Smooth muscle cell (in vitro differentiated cells): ENCODE results near the gene F7. TPM values are rescaled to one million over a fixed set of nuclear protein-coding genes. Genes with fewer than 3 reads are reported as not detected.

Source experiments
- DNase-seq: peaks from one replicate; lab custom pipeline; 2025; ENCODE audit not compliant: unreplicated experiment; lab: John Stamatoyannopoulos, UW
- H2AFZ ChIP-seq: fragments of 200-600 bp; sonication (generic); 2 replicates; pipeline ENCODE4 v1.6.0; 2016; ENCODE audit warnings: antibody characterized with exemption, low read depth, mild to moderate bottlenecking
- H3F3A ChIP-seq: fragments of 200-600 bp; sonication (generic); 2 replicates; pipeline ENCODE4 v1.6.0; 2017; ENCODE audit warnings: antibody characterized with exemption, low read depth
- H3K27ac ChIP-seq: fragments of 200-600 bp; sonication (generic); 2 replicates; pipeline ENCODE4 v1.5.1; 2016; ENCODE audit warnings: low read depth, mild to moderate bottlenecking
- H3K27me3 ChIP-seq: fragments of 200-600 bp; sonication (generic); 2 replicates; pipeline ENCODE4 v1.6.1; 2016; ENCODE audit warnings: low read depth, mild to moderate bottlenecking
- H3K36me3 ChIP-seq: fragments of 200-600 bp; sonication (generic); 2 replicates; pipeline ENCODE4 v1.5.1; 2016; ENCODE audit warnings: low read depth
- H3K4me1 ChIP-seq: fragments of 200-600 bp; sonication (generic); 2 replicates; pipeline ENCODE4 v1.5.1; 2016; ENCODE audit warnings: low read depth
- H3K4me2 ChIP-seq: fragments of 200-600 bp; sonication (generic); 2 replicates; pipeline ENCODE4 v1.6.0; 2016; ENCODE audit warnings: mild to moderate bottlenecking
- H3K4me3 ChIP-seq: fragments of 200-600 bp; sonication (generic); 2 replicates; pipeline ENCODE4 v1.5.1; 2016; ENCODE audit warnings: mild to moderate bottlenecking
- H3K79me2 ChIP-seq: fragments of 200-600 bp; sonication (generic); 2 replicates; pipeline ENCODE4 v1.6.0; 2016; ENCODE audit warnings: low read depth, mild to moderate bottlenecking
- H3K9ac ChIP-seq: fragments of 200-600 bp; sonication (generic); 2 replicates; pipeline ENCODE4 v1.6.0; 2016; ENCODE audit warnings: low read depth
- H3K9me3 ChIP-seq: fragments of 200-600 bp; sonication (generic); replicated peaks from 2 replicates; pipeline ENCODE4 v1.5.1; 2016; ENCODE audit warnings: low read depth
- H4K20me1 ChIP-seq: fragments of 200-600 bp; sonication (generic); 2 replicates; pipeline ENCODE4 v1.6.0; 2016; ENCODE audit warnings: low read depth
- CTCF ChIP-seq: fragments of 200-600 bp; sonication (generic); IDR thresholded peaks from 2 replicates; pipeline ENCODE4 v1.5.1; 2017; ENCODE audit warnings: borderline replicate concordance, mild to moderate bottlenecking, antibody characterized with exemption; ENCODE audit not compliant: insufficient read depth, poor library complexity, severe bottlenecking
- WGBS: methylation state at CpG from one replicate; pipeline ENCODE4 v1.1.7; 2016; ENCODE audit warnings: low lambda C conversion rate; 5-methylcytosine and 5-hydroxymethylcytosine counted together
- polyA plus RNA-seq: library from polyadenylated mRNA; unstranded; fragments of >200 nt; fragmentation: Nextera tagmentation; extraction: Ambion mirVana; gene quantifications from 2 replicates; pipeline ENCODE4 v1.2.1, GENCODE V29; 2016
- total RNA-seq: library from RNA; depleted of rRNA; stranded (reverse); fragments of >200 nt; gene quantifications from 2 replicates; pipeline ENCODE4 v1.2.3, GENCODE V29; 2014

The F7 gene
- total and polyA plus RNA-seq, 2 experiments from 2014 or later, result 0.63 to 1.7 TPM

DNA sequence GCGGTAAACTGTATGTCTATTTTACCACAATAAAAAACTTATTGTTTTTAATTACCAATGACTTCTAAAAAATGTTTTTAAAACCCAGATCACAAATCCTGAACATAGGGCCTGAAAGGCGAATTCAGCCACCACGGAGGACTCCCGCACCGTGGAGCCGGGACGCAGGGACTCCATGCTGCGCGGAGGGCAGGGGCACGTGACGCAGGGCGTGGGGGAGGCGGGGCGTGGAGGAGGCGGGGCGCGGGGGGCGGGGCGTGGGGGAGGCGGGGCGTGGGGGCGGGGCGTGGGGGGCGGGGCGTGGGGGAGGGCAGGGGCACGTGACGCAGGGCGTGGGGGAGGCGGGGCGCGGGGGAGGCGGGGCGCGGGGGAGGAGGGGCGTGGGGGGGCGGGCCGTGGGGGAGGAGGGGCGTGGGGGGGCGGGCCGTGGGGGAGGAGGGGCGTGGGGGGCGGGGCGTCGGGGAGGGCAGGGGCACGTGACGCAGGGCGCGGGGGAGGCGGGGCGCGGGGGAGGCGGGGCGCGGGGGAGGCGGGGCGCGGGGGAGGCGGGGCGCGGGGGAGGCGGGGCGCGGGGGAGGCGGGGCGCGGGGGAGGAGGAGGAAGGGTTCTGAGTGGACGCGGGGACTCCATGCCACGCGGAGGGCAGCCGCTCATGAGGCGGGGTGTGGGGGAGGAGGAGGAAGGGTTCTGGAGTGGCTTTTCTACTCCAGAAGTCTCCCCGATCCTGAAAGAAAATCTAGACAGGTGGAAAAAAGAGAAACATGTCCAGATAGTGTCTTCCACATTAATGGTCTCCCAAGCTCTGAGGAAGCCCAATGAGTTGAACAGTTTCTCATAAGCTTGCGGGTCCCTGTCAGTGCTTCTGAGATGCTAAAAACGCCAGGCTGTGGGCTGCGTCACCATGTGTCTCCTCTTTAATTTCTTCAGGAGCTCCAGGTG, 48.5 kb downstream of the F7 start:
- Histone ChIP-seq H3K27me3 (no peaks in the 10 kb centered on the region), H3K27ac (peak overlapping the region; percentile 74), H3K36me3 (no peaks in the 10 kb centered on the region), H3F3A (peaks cover 5% of the 10 kb centered on the region), H3K9me3 (no peaks in the 10 kb centered on the region), H2AFZ (peak overlapping the region; percentile 88), H3K9ac (peak overlapping the region; percentile 61), H4K20me1 (no peaks in the 10 kb centered on the region), H3K4me3 (peak overlapping the region; percentile 49), H3K4me2 (peak overlapping the region; percentile 89), H3K4me1 (peaks cover 12% of the 10 kb centered on the region), H3K79me2 (no peaks in the 10 kb centered on the region)
- DNase-seq, result peak; percentile 50
- no peak for TF ChIP-seq CTCF
- 13% methylated on average over 23 of the region's 76 CpGs for WGBS

- Histone ChIP-seq H3K4me2 (no peak overlapping the region), H3K27me3 (no peaks in the 10 kb centered on the region), H3K4me1 (peaks cover 12% of the 10 kb centered on the region), H3K9ac (no peak overlapping the region), H4K20me1 (no peaks in the 10 kb centered on the region), H3K9me3 (no peaks in the 10 kb centered on the region), H2AFZ (no peak overlapping the region), H3K36me3 (no peaks in the 10 kb centered on the region), H3K79me2 (no peaks in the 10 kb centered on the region), H3K27ac (no peak overlapping the region), H3F3A (peaks cover 5% of the 10 kb centered on the region), H3K4me3 (no peak overlapping the region)
- no peak for TF ChIP-seq CTCF
- 94% methylated on average over 3 of the region's 3 CpGs for WGBS
- no peak for DNase-seq
These were observed 49.6 kb downstream of the F7 start for GRCh38 chr13:113155201-113155600.

GRCh38 chr13:113155982-113156655, 50.5 kb downstream of the F7 start:
- H3F3A ChIP-seq, result peaks cover 5% of the 10 kb centered on the region
- no peak overlapping the region for H3K4me3 ChIP-seq
- no peaks in the 10 kb centered on the region for H4K20me1 ChIP-seq
- H3K79me2 ChIP-seq, result no peaks in the 10 kb centered on the region
- DNase-seq, result no peak
- TF ChIP-seq CTCF, result no peak
- H2AFZ ChIP-seq, result no peak overlapping the region
- no peaks in the 10 kb centered on the region for H3K36me3 ChIP-seq
- H3K9me3 ChIP-seq, result no peaks in the 10 kb centered on the region
- no peaks in the 10 kb centered on the region for H3K27me3 ChIP-seq
- WGBS, result 95% methylated on average over 9 of the region's 9 CpGs
- no peak overlapping the region for H3K27ac ChIP-seq
- H3K9ac ChIP-seq, result no peak overlapping the region
- peaks cover 12% of the 10 kb centered on the region for H3K4me1 ChIP-seq
- no peak overlapping the region for H3K4me2 ChIP-seq
